ENCODE results near the gene MT1A. TPM values are rescaled to one million over a fixed set of nuclear protein-coding genes. Genes with fewer than 3 reads are reported as not detected.
A peak's percentile ranks its signal among the peaks of the same experiment; 100 is the strongest.

Gene MT1A
- total RNA-seq, 1 donor from 2014 or later: 4.7 TPM

GRCh38 chr16:56639045-56639444, 579 bp downstream of the MT1A start:
- intact Hi-C loops (cut with DNase I): no loop called here
- H3K4me3 ChIP-seq: no peak overlapping the region
- no peak for TF ChIP-seq CTCF (IDR thresholded peaks at IDR 0.05)
- no peaks in the 10 kb centered on the region for H3K36me3 ChIP-seq
- no peaks in the 10 kb centered on the region for H3K9me3 ChIP-seq
- H3K27ac ChIP-seq: peak overlapping the region; percentile 67
- DNase-seq (no peak), ATAC-seq (no peak)
- H3K27me3 ChIP-seq (ENCODE audit: low read depth): peaks cover 52% of the 10 kb centered on the region
- peaks cover 44% of the 10 kb centered on the region for H3K4me1 ChIP-seq

GRCh38 chr16:56640076-56640475, 1.6 kb downstream of the MT1A start:
- Histone ChIP-seq H3K4me3 (no peak overlapping the region), H3K4me1 (peaks cover 41% of the 10 kb centered on the region), H3K27me3 (ENCODE audit: low read depth) (peaks cover 46% of the 10 kb centered on the region), H3K9me3 (no peaks in the 10 kb centered on the region), H3K36me3 (no peaks in the 10 kb centered on the region), H3K27ac (no peak overlapping the region)
- DNase-seq (no peak), ATAC-seq (no peak)
- intact Hi-C loops (cut with DNase I): no loop called here
- no peak for TF ChIP-seq CTCF (IDR thresholded peaks at IDR 0.05)

- H3K27ac ChIP-seq: no peak overlapping the region
- intact Hi-C loops (cut with DNase I): no loop called here
- peaks cover 32% of the 10 kb centered on the region for H3K4me1 ChIP-seq
- no peak for DNase-seq
- no peaks in the 10 kb centered on the region for H3K36me3 ChIP-seq
- H3K4me3 ChIP-seq: no peak overlapping the region
- ATAC-seq: no peak
- H3K9me3 ChIP-seq: no peaks in the 10 kb centered on the region
- peaks cover 39% of the 10 kb centered on the region for H3K27me3 ChIP-seq (ENCODE audit: low read depth)
- no peak for TF ChIP-seq CTCF (IDR thresholded peaks at IDR 0.05)
These were observed 2.7 kb downstream of the MT1A start for GRCh38 chr16:56641166-56641565.

- Histone ChIP-seq H3K4me1 (peaks cover 27% of the 10 kb centered on the region), H3K36me3 (no peaks in the 10 kb centered on the region), H3K4me3 (peak overlapping the region; percentile 49), H3K9me3 (no peaks in the 10 kb centered on the region), H3K27me3 (ENCODE audit: low read depth) (peaks cover 33% of the 10 kb centered on the region), H3K27ac (no peak overlapping the region)
- DNase-seq (peak; percentile 87), ATAC-seq (peak; percentile 96 to 98)
- intact Hi-C loops (cut with DNase I): no loop called here
- TF ChIP-seq CTCF (IDR thresholded peaks at IDR 0.05): peak; percentile 47
These were observed 4.8 kb downstream of the MT1A start for GRCh38 chr16:56643080-56643778.

GRCh38 chr16:56643833-56644232, 5.4 kb downstream of the MT1A start:
- peaks cover 21% of the 10 kb centered on the region for H3K4me1 ChIP-seq
- H3K27me3 ChIP-seq (ENCODE audit: low read depth): peaks cover 33% of the 10 kb centered on the region
- TF ChIP-seq CTCF (IDR thresholded peaks at IDR 0.05): no peak
- DNase-seq (no peak), ATAC-seq (no peak)
- no peaks in the 10 kb centered on the region for H3K36me3 ChIP-seq
- H3K27ac ChIP-seq: no peak overlapping the region
- intact Hi-C loops (cut with DNase I): no loop called here
- peak overlapping the region; percentile 49 for H3K4me3 ChIP-seq
- no peaks in the 10 kb centered on the region for H3K9me3 ChIP-seq
